Measurements from ENCODE around the gene ZMYND8.
A peak's percentile ranks its signal among the peaks of the same experiment; 100 is the strongest.

ZMYND8 gene

GRCh38 chr20:47273591-47274235 lies 82.8 kb downstream of the ZMYND8 start:
- Histone ChIP-seq H3K79me2 (ENCODE audit: insufficient read depth, low read length) (peaks cover 19% of the 10 kb centered on the region), H3K36me3 (ENCODE audit: insufficient read depth, low read length) (peaks cover 69% of the 10 kb centered on the region), H2AFZ (ENCODE audit: low read depth, low read length) (no peak overlapping the region), H3K9me3 (ENCODE audit: insufficient read depth, low read length, severe bottlenecking) (no peaks in the 10 kb centered on the region), H3K9ac (ENCODE audit: low read depth, low read length) (no peak overlapping the region), H3K27ac (ENCODE audit: low read length) (no peak overlapping the region), H4K20me1 (ENCODE audit: insufficient read depth, low read length) (peaks cover 12% of the 10 kb centered on the region), H3K4me2 (ENCODE audit: insufficient read depth, low read length) (no peak overlapping the region), H3K27me3 (ENCODE audit: insufficient read depth, low read length, poor library complexity) (no peaks in the 10 kb centered on the region), H3K4me3 (ENCODE audit: low read depth in 1 of 2, low read length in 2 of 2) (no peak overlapping the region), H3K4me1 (ENCODE audit: insufficient read depth, low read length) (no peaks in the 10 kb centered on the region)
- ATAC-seq (ENCODE audit: insufficient read depth, low read depth) (no peak), DNase-seq (no peak)
- TF ChIP-seq CTCF (IDR thresholded peaks at IDR 0.05; ENCODE audit: borderline replicate concordance, extremely low read depth, low read length, poor library complexity, severe bottlenecking) (no peak), EZH2 (IDR thresholded peaks at IDR 0.05; ENCODE audit: borderline replicate concordance, low read depth, low read length, severe bottlenecking) (no peak)

GRCh38 chr20:47272893-47273590 lies 83.5 kb downstream of the ZMYND8 start:
- no peak overlapping the region for H3K4me2 ChIP-seq (ENCODE audit: insufficient read depth, low read length)
- no peaks in the 10 kb centered on the region for H3K27me3 ChIP-seq (ENCODE audit: insufficient read depth, low read length, poor library complexity)
- no peak overlapping the region for H3K27ac ChIP-seq (ENCODE audit: low read length)
- no peak for TF ChIP-seq EZH2 (IDR thresholded peaks at IDR 0.05; ENCODE audit: borderline replicate concordance, low read depth, low read length, severe bottlenecking)
- TF ChIP-seq CTCF (IDR thresholded peaks at IDR 0.05; ENCODE audit: borderline replicate concordance, extremely low read depth, low read length, poor library complexity, severe bottlenecking): peak; percentile 97
- no peak overlapping the region for H2AFZ ChIP-seq (ENCODE audit: low read depth, low read length)
- DNase-seq (peak; percentile 58), ATAC-seq (ENCODE audit: insufficient read depth, low read depth) (peak; percentile 87)
- peaks cover 22% of the 10 kb centered on the region for H3K79me2 ChIP-seq (ENCODE audit: insufficient read depth, low read length)
- no peak overlapping the region for H3K9ac ChIP-seq (ENCODE audit: low read depth, low read length)
- H3K9me3 ChIP-seq (ENCODE audit: insufficient read depth, low read length, severe bottlenecking): no peaks in the 10 kb centered on the region
- H3K36me3 ChIP-seq (ENCODE audit: insufficient read depth, low read length): peaks cover 62% of the 10 kb centered on the region
- H4K20me1 ChIP-seq (ENCODE audit: insufficient read depth, low read length): peaks cover 12% of the 10 kb centered on the region
- H3K4me1 ChIP-seq (ENCODE audit: insufficient read depth, low read length): no peaks in the 10 kb centered on the region
- H3K4me3 ChIP-seq (ENCODE audit: low read depth in 1 of 2, low read length in 2 of 2): no peak overlapping the region

- Histone ChIP-seq H3K4me2 (ENCODE audit: insufficient read depth, low read length) (no peak overlapping the region), H3K4me3 (ENCODE audit: low read depth in 1 of 2, low read length in 2 of 2) (no peak overlapping the region), H3K27ac (ENCODE audit: low read length) (no peak overlapping the region), H4K20me1 (ENCODE audit: insufficient read depth, low read length) (peaks cover 19% of the 10 kb centered on the region), H3K79me2 (ENCODE audit: insufficient read depth, low read length) (peaks cover 34% of the 10 kb centered on the region), H3K9me3 (ENCODE audit: insufficient read depth, low read length, severe bottlenecking) (no peaks in the 10 kb centered on the region), H2AFZ (ENCODE audit: low read depth, low read length) (no peak overlapping the region), H3K36me3 (ENCODE audit: insufficient read depth, low read length) (peaks cover 66% of the 10 kb centered on the region), H3K9ac (ENCODE audit: low read depth, low read length) (no peak overlapping the region), H3K4me1 (ENCODE audit: insufficient read depth, low read length) (no peaks in the 10 kb centered on the region), H3K27me3 (ENCODE audit: insufficient read depth, low read length, poor library complexity) (no peaks in the 10 kb centered on the region)
- DNase-seq: no peak
- no peak for TF ChIP-seq CTCF (IDR thresholded peaks at IDR 0.05; ENCODE audit: borderline replicate concordance, extremely low read depth, low read length, poor library complexity, severe bottlenecking)
- TF ChIP-seq EZH2 (IDR thresholded peaks at IDR 0.05; ENCODE audit: borderline replicate concordance, low read depth, low read length, severe bottlenecking): no peak
- ATAC-seq (ENCODE audit: insufficient read depth, low read depth): no peak
Observed at GRCh38 chr20:47271046-47271615, 85.4 kb downstream of the ZMYND8 start.

Data from DND-41 (cell line).